ENCODE measurements around the gene PEG3. TPM values are rescaled to one million over a fixed set of nuclear protein-coding genes. Genes with fewer than 3 reads are reported as not detected.

Gene PEG3
- total and polyA plus RNA-seq, 2 of the 13 experiments (the other 11 are each of a cell fraction or from before 2014, with no cell fraction given), result 217 to 394 TPM

DNA sequence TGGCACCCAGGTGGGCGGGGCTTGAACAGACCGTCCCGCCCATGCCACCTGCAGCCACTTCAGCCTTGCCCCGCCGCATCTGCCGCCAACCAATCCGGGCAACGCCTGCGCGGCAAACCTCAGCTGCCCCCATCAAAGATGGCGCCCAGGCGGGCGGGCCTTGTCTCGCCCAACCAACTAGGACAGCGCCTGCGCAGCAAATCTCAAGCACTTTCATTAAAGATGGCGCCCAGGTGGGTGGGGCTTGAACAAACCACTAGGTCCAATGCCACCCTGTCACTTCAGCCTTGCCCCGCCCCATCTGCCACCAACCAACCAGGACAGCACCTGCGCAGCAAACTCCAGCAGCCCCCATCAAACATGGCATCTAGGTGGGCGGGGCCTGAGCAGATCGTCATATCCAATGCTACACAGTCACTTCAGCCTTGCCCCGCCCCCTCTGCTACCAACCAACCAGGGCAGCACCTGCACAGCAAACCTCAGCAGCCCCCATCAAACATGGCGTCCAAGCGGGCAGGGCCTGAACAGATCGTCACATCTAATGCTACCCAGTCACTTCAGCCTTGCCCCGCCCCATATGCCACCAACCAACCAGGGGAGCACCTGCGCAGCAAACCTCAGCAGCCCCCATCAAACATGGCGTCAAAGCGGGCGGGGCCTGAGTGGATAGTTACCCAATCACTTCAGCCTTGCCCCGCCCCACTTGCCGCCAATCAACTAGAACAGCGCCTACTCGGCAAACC, 1.4 kb downstream of the PEG3 start:
- Histone ChIP-seq H3K4me2 (ENCODE audit: low read depth, low read length) (peak overlapping the region; percentile 3; the same call in 1 of the 2 replicates), H3K4me3 (replicated peaks in 1 of 3; ENCODE audit: insufficient read depth in 1 of 3, low read depth in 2 of 3, low read length in 3 of 3) (peak overlapping the region; percentile 55 to 96 (median 84); a peak in 5 of 6 replicates), H3K79me2 (ENCODE audit: insufficient read depth, low read length) (peaks cover 93% of the 10 kb centered on the region), H3K9me3 (ENCODE audit: low read length) (no peaks in the 10 kb centered on the region), H3K36me3 (replicated peaks in 1 of 2; ENCODE audit: control insufficient read depth in 1 of 2, insufficient read depth in 2 of 2, low read length in 2 of 2) (peaks cover 4 to 25% of the 10 kb centered on the region in 2 experiments; a peak in 4 of 5 replicates), H3K9ac (ENCODE audit: insufficient read depth, low read depth, low read length) (peak overlapping the region; percentile 93), H3K27me3 (ENCODE audit: control insufficient read depth in 1 of 2, insufficient read depth in 2 of 2, low read length in 2 of 2) (no peaks in the 10 kb centered on the region), H4K20me1 (ENCODE audit: insufficient read depth, low read length) (peaks cover 58% of the 10 kb centered on the region), H3K27ac (ENCODE audit: extremely low read length, insufficient read depth, low read length) (peak overlapping the region; percentile 90), H3K4me1 (ENCODE audit: insufficient read depth, low read length) (peaks cover 49% of the 10 kb centered on the region), H2AFZ (ENCODE audit: low read length) (no peak overlapping the region)
- ChIA-PET POLR2A (interaction anchor here (0.8 to 5.1 kb wide), 16 partner anchors 22 to 258 kb away, joined by 3 to 52 read pairs (median 7); no protein-coding TSS in a partner anchor), CTCF (ENCODE audit: low intra/inter-chr PET ratio, low total read pairs) (no interaction called here)
- intact Hi-C loops (cut with micrococcal nuclease; ENCODE audit: unreplicated experiment), result loop anchor here (1.0 kb wide), 2 partner anchors 230 to 257 kb away; no protein-coding TSS in a partner anchor
- peak; percentile 97 for DNase-seq (ENCODE audit: low spot score)
- peak; percentile 87 for FAIRE-seq
- peak; percentile 63 for ATAC-seq
- in situ Hi-C loops (cut with HindIII; ENCODE audit: extremely low pct_ligation_motif_present, low pct_unique_long_range_greater_than_20kb), result loop anchor here (10.0 kb wide), 1 partner anchor 226 kb away; no protein-coding TSS in a partner anchor
- TSS peak; percentile 46 for BruUV-seq (replicated peaks)
- 50% methylated on average over 14 of the region's 34 CpGs for WGBS (ENCODE audit: low lambda C conversion rate)
- TF ChIP-seq POGZ (CRISPR knock-in tag; IDR thresholded peaks at IDR 0.05) (peak; percentile 4), ZNF205 (CRISPR knock-in tag; IDR thresholded peaks at IDR 0.05) (no peak), FOXC1 (CRISPR knock-in tag; IDR thresholded peaks at IDR 0.05; ENCODE audit: borderline replicate concordance) (0 out of 2 replicates have a peak, but pooled peaks have one; percentile 21), ZSCAN25 (CRISPR knock-in tag; IDR thresholded peaks at IDR 0.05) (peak; percentile 35; the same call in 1 of the 2 replicates), MED8 (CRISPR knock-in tag; IDR thresholded peaks at IDR 0.05; ENCODE audit: insufficient replicate concordance) (peak; percentile 31), ARNTL (CRISPR knock-in tag; IDR thresholded peaks at IDR 0.05) (0 out of 2 replicates have a peak, but pooled peaks have one; percentile 3), ZNF724P (CRISPR knock-in tag; IDR thresholded peaks at IDR 0.05; ENCODE audit: borderline replicate concordance) (no peak), ZNF12 (CRISPR knock-in tag; IDR thresholded peaks at IDR 0.05) (no peak), EP300 (IDR thresholded peaks at IDR 0.05; ENCODE audit: low read depth in 2 of 2, low read length in 2 of 2) (0 out of 4 replicates have a peak, but pooled peaks of 1 of the 2 experiments have one; percentile 15), EP300 (CRISPR knock-in tag; IDR thresholded peaks at IDR 0.05; ENCODE audit: borderline replicate concordance) (no peak), ZNF484 (CRISPR knock-in tag; IDR thresholded peaks at IDR 0.05; ENCODE audit: borderline replicate concordance, low read depth) (no peak), CREM (IDR thresholded peaks at IDR 0.05) (peak; percentile 54; the same call in 1 of the 2 replicates), CREM (CRISPR knock-in tag; IDR thresholded peaks at IDR 0.05) (no peak), POLR2AphosphoS5 (IDR thresholded peaks at IDR 0.05; ENCODE audit: low read depth, low read length) (peak; percentile 56; the same call in 1 of the 2 replicates), PHF21A (CRISPR knock-in tag; IDR thresholded peaks at IDR 0.05) (peak; percentile 31; the same call in 1 of the 2 replicates), ATF1 (CRISPR knock-in tag; IDR thresholded peaks at IDR 0.05) (peak; percentile 79), ZNF501 (CRISPR knock-in tag; IDR thresholded peaks at IDR 0.05) (0 out of 2 replicates have a peak, but pooled peaks have one; percentile 37), ZNF17 (CRISPR knock-in tag; IDR thresholded peaks at IDR 0.05) (no peak)
- TF ChIP-seq, protein P1, sequence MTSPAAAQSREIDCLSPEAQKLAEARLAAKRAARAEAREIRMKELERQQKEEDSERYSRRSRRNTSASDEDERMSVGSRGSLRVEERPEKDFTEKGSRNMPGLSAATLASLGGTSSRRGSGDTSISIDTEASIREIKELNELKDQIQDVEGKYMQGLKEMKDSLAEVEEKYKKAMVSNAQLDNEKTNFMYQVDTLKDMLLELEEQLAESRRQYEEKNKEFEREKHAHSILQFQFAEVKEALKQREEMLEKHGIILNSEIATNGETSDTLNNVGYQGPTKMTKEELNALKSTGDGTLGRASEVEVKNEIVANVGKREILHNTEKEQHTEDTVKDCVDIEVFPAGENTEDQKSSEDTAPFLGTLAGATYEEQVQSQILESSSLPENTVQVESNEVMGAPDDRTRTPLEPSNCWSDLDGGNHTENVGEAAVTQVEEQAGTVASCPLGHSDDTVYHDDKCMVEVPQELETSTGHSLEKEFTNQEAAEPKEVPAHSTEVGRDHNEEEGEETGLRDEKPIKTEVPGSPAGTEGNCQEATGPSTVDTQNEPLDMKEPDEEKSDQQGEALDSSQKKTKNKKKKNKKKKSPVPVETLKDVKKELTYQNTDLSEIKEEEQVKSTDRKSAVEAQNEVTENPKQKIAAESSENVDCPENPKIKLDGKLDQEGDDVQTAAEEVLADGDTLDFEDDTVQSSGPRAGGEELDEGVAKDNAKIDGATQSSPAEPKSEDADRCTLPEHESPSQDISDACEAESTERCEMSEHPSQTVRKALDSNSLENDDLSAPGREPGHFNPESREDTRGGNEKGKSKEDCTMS (CRISPR knock-in tag; conservative IDR thresholded peaks at IDR 0.05), result no peak
- TF ChIP-seq, protein P2, sequence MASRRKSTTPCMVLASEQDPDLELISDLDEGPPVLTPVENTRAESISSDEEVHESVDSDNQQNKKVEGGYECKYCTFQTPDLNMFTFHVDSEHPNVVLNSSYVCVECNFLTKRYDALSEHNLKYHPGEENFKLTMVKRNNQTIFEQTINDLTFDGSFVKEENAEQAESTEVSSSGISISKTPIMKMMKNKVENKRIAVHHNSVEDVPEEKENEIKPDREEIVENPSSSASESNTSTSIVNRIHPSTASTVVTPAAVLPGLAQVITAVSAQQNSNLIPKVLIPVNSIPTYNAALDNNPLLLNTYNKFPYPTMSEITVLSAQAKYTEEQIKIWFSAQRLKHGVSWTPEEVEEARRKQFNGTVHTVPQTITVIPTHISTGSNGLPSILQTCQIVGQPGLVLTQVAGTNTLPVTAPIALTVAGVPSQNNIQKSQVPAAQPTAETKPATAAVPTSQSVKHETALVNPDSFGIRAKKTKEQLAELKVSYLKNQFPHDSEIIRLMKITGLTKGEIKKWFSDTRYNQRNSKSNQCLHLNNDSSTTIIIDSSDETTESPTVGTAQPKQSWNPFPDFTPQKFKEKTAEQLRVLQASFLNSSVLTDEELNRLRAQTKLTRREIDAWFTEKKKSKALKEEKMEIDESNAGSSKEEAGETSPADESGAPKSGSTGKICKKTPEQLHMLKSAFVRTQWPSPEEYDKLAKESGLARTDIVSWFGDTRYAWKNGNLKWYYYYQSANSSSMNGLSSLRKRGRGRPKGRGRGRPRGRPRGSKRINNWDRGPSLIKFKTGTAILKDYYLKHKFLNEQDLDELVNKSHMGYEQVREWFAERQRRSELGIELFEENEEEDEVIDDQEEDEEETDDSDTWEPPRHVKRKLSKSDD (CRISPR knock-in tag; IDR thresholded peaks at IDR 0.05; ENCODE audit: low read depth), result peak; percentile 89

Data from HepG2 (cell line).